ENCODE measurements around the gene MRTFA. TPM values are rescaled to one million over a fixed set of nuclear protein-coding genes. Genes with fewer than 3 reads are reported as not detected.

The MRTFA gene
- total and polyA plus RNA-seq, 9 of the 15 experiments (the other 6 are each of a cell fraction or from before 2014, with no cell fraction given) = 0.84 to 21.1 (median 3.7) TPM

GRCh38 chr22:40499209-40499623, 137.3 kb downstream of the MRTFA start (continued):
- TF ChIP-seq HCFC1 (IDR thresholded peaks at IDR 0.05; ENCODE audit: low read depth, low read length) = no peak
- TF ChIP-seq AFF1 (IDR thresholded peaks at IDR 0.05; ENCODE audit: low read depth in 1 of 2, partially characterized antibody in 2 of 2) = peak in 1 of 2 experiments; percentile 26
- TF ChIP-seq ZNF584 (CRISPR knock-in tag; IDR thresholded peaks at IDR 0.05; ENCODE audit: low read depth) = no peak
- no peak for TF ChIP-seq ZNF263 (CRISPR knock-in tag; IDR thresholded peaks at IDR 0.05; ENCODE audit: borderline replicate concordance)
- TF ChIP-seq CUX1 (CRISPR knock-in tag; IDR thresholded peaks at IDR 0.05) = no peak
- peak; percentile 13 for TF ChIP-seq MEIS2 (IDR thresholded peaks at IDR 0.05; ENCODE audit: partially characterized antibody)
- no peak for TF ChIP-seq SRSF1 (IDR thresholded peaks at IDR 0.05; ENCODE audit: low read depth, low read length)
- no peak for TF ChIP-seq NFE2L1 (tag; IDR thresholded peaks at IDR 0.05; ENCODE audit: borderline replicate concordance, low read depth)
- no peak for TF ChIP-seq SREBF2 (CRISPR knock-in tag; IDR thresholded peaks at IDR 0.05)
- no peak for TF ChIP-seq ETV5 (CRISPR knock-in tag; IDR thresholded peaks at IDR 0.05; ENCODE audit: low read depth)
- no peak for TF ChIP-seq KLF10 (CRISPR knock-in tag; IDR thresholded peaks at IDR 0.05)
- no peak for TF ChIP-seq MCM7 (IDR thresholded peaks at IDR 0.05)
- no peak for TF ChIP-seq MED1 (CRISPR knock-in tag; IDR thresholded peaks at IDR 0.05; ENCODE audit: borderline replicate concordance)
